HCT116 (cell line): ENCODE measurements around the gene TNFSF11. TPM values are rescaled to one million over a fixed set of nuclear protein-coding genes. Genes with fewer than 3 reads are reported as not detected.

ENCODE experiments used
- ATAC-seq: fragments of 200-7000 bp; cut with Tn5 transposase; 2 replicates; pipeline ENCODE4 v1.9.1; 2020; ENCODE audit warnings: mild to moderate bottlenecking, moderate library complexity
- BruUV-seq: library from RNA; stranded (reverse); fragments of 400-500 nt; replicated peaks from 2 replicates; lab custom pipeline; 2021; lab: Mats Ljungman, UMichigan
- CTCF ChIA-PET: fragments of 300-600 bp; sonication (Branson Sonifier 250); formaldehyde crosslinking; loops from one replicate; lab custom pipeline; 2021; ENCODE audit warnings: antibody characterized with exemption; lab: Charles Lee
- POLR2A ChIA-PET: fragments of 300-600, 350-600 bp; sonication (Branson Sonifier 250); formaldehyde crosslinking; loops from one replicate; lab custom pipeline; 2021; ENCODE audit warnings: antibody characterized with exemption; lab: Charles Lee
- RAD21 ChIA-PET, 2 experiments: fragments of 300-600 bp; sonication (Branson Sonifier 250); formaldehyde crosslinking; loops; one replicate each; lab custom pipeline; 2023; ENCODE audit warnings: low total read pairs in 2 of 2; ENCODE audit not compliant: uncharacterized antibody in 2 of 2, unreplicated experiment in 2 of 2, low non-redundant PET in 1 of 2; lab: Charles Lee
- DNase-seq: peaks from one replicate; pipeline ENCODE4 v3.0.0-alpha.2; 2010; ENCODE audit warnings: low read depth, low spot score
- H2AFZ ChIP-seq: fragments of 200-600 bp; shearing (Covaris generic), sonication (generic); 2 replicates; pipeline ENCODE4 v1.6.1; 2017; ENCODE audit warnings: low read depth, mixed run types, mixed read lengths, antibody characterized with exemption, low read length; ENCODE audit not compliant: poor library complexity, severe bottlenecking
- H3K27ac ChIP-seq: 2 replicates; pipeline ENCODE4 v1.5.1; 2012; ENCODE audit warnings: low read depth, low read length
- H3K27me3 ChIP-seq: fragments of 200-600 bp; sonication (generic); 2 replicates; pipeline ENCODE4 v1.6.1; 2016; ENCODE audit warnings: mixed run types, low read length, mixed read lengths; ENCODE audit not compliant: insufficient read depth
- H3K36me3 ChIP-seq, 2 experiments: fragments of 200-500 bp in 1 of 2; fragments of 200-600 bp in 1 of 2; sonication (Bioruptor generic) in 1 of 2; sonication (generic) in 1 of 2; 2 replicates each; pipeline versions ENCODE4 v1.5.1 to v1.6.1; 2014 to 2016; ENCODE audit warnings: low read length in 2 of 2, inconsistent platforms in 1 of 2, mixed read lengths in 1 of 2, mixed run types in 1 of 2; ENCODE audit not compliant: insufficient read depth in 2 of 2, control insufficient read depth in 1 of 2
- H3K4me1 ChIP-seq, 2 experiments: fragments of 200-600 bp in 1 of 2; sonication (generic) in 1 of 2; 2 replicates each; pipeline versions ENCODE4 v1.5.1 to v1.6.1; 2012 to 2017; ENCODE audit warnings: low read length in 2 of 2, inconsistent platforms in 1 of 2, mild to moderate bottlenecking in 1 of 2, mixed read lengths in 1 of 2, mixed run types in 1 of 2, moderate library complexity in 1 of 2; ENCODE audit not compliant: insufficient read depth in 2 of 2, control insufficient read depth in 1 of 2
- H3K4me2 ChIP-seq: fragments of 200-600 bp; sonication (generic); 2 replicates; pipeline ENCODE4 v1.6.1; 2017; ENCODE audit warnings: mixed run types, low read length, mixed read lengths
- H3K4me3 ChIP-seq, 2 experiments: fragments of 200-600 bp in 1 of 2; sonication (generic) in 1 of 2; replicated peaks in 1 of 2; 2 replicates each; pipeline ENCODE4 v1.5.1; 2011 to 2016; ENCODE audit warnings: low read length in 2 of 2, control low read depth in 1 of 2, low read depth in 1 of 2, mild to moderate bottlenecking in 1 of 2, mixed read lengths in 1 of 2, mixed run types in 1 of 2
- H3K79me2 ChIP-seq: fragments of 200-600 bp; sonication (generic); 2 replicates; pipeline ENCODE4 v1.6.1; 2017; ENCODE audit warnings: mild to moderate bottlenecking, mixed run types, low read length, moderate library complexity, mixed read lengths; ENCODE audit not compliant: insufficient read depth
- H3K9ac ChIP-seq: fragments of 200-600 bp; sonication (generic); 2 replicates; pipeline ENCODE4 v1.6.1; 2016; ENCODE audit warnings: low read length, mixed read lengths
- H3K9me2 ChIP-seq: fragments of 200-600 bp; sonication (generic), shearing (Covaris generic); 2 replicates; pipeline ENCODE4 v1.6.1; 2017; ENCODE audit warnings: mixed run types, mild to moderate bottlenecking, moderate library complexity; ENCODE audit not compliant: insufficient read depth
- H3K9me3 ChIP-seq, 2 experiments: fragments of 200-500 bp in 1 of 2; fragments of 200-600 bp in 1 of 2; sonication (Bioruptor generic) in 1 of 2; sonication (generic) in 1 of 2; 2 replicates each; pipeline ENCODE4 v1.6.1; 2014 to 2017; ENCODE audit warnings: low read length in 2 of 2, mixed read lengths in 2 of 2, inconsistent platforms in 1 of 2, low read depth in 1 of 2, mild to moderate bottlenecking in 1 of 2, mixed run types in 1 of 2, moderate library complexity in 1 of 2; ENCODE audit not compliant: control insufficient read depth in 1 of 2, insufficient read depth in 1 of 2
- H4K20me1 ChIP-seq: fragments of 200-600 bp; sonication (generic), shearing (Covaris generic); 2 replicates; pipeline ENCODE4 v1.6.1; 2017; ENCODE audit warnings: mixed run types, mild to moderate bottlenecking, moderate library complexity; ENCODE audit not compliant: insufficient read depth
- CEBPB ChIP-seq: IDR thresholded peaks from 2 replicates; pipeline ENCODE4 v1.6.1; 2012; ENCODE audit warnings: low read depth
- CTCF ChIP-seq, 3 experiments: fragments of 200-600 bp in 1 of 3; sonication (generic) in 1 of 3; IDR thresholded peaks in 2 of 3; conservative IDR thresholded peaks in 1 of 3; 2 replicates each; pipeline ENCODE4 v1.5.1; 2012 to 2017; ENCODE audit warnings: low read depth in 2 of 3, low read length in 2 of 3, antibody characterized with exemption in 1 of 3, borderline replicate concordance in 1 of 3, control low read depth in 1 of 3, mild to moderate bottlenecking in 1 of 3, mixed read lengths in 1 of 3, mixed run types in 1 of 3, moderate library complexity in 1 of 3; ENCODE audit not compliant: insufficient read depth in 1 of 3
- EGR1 ChIP-seq: IDR thresholded peaks from 2 replicates; pipeline ENCODE4 v1.6.1; 2012; ENCODE audit warnings: low read depth
- ELF1 ChIP-seq: IDR thresholded peaks from 2 replicates; pipeline ENCODE4 v1.6.1; 2012; ENCODE audit warnings: low read depth, borderline replicate concordance
- EZH2 ChIP-seq: fragments of 200-600 bp; sonication (generic); IDR thresholded peaks from 2 replicates; pipeline ENCODE4 v1.6.1; 2017; ENCODE audit warnings: antibody characterized with exemption, mixed run types
- MAX ChIP-seq: IDR thresholded peaks from 2 replicates; pipeline ENCODE4 v1.6.1; 2012
- RAD21 ChIP-seq: IDR thresholded peaks from 2 replicates; pipeline ENCODE4 v1.6.1; 2012; ENCODE audit warnings: low read depth, mild to moderate bottlenecking
- SIN3A ChIP-seq: IDR thresholded peaks from 2 replicates; pipeline ENCODE4 v1.6.1; 2012; ENCODE audit warnings: low read depth
- TCF7L2 ChIP-seq: IDR thresholded peaks from 2 replicates; pipeline ENCODE4 v1.7.0; 2011; ENCODE audit warnings: borderline replicate concordance, inconsistent platforms; ENCODE audit not compliant: insufficient read depth, insufficient read length; ENCODE audit errors: extremely low read depth
- ZBTB33 ChIP-seq: IDR thresholded peaks from 2 replicates; pipeline ENCODE4 v1.6.1; 2011; ENCODE audit warnings: mild to moderate bottlenecking, low read length, moderate library complexity; ENCODE audit not compliant: insufficient replicate concordance; ENCODE audit errors: extremely low read depth
- ZNF274 ChIP-seq: fragments of 200-500 bp; sonication (Bioruptor generic); IDR thresholded peaks from 2 replicates; pipeline ENCODE4 v1.6.1; 2014; ENCODE audit warnings: mild to moderate bottlenecking, low read depth, low read length, inconsistent platforms
- intact Hi-C: fragments of 100-400 bp; cut with micrococcal nuclease; formaldehyde crosslinking; loops from 2 replicates; pipeline ENCODE4 v1.10.0; 2022
- total RNA-seq: library from RNA; stranded (reverse); gene quantifications from one replicate; pipeline ENCODE4 v1.2.1, GENCODE V29; 2021; ENCODE audit not compliant: unreplicated experiment

TNFSF11 gene
- total RNA-seq, 1 experiment from 2014 or later: not detected

- ChIA-PET CTCF (no interaction called here), RAD21 (no interaction called here), POLR2A (no interaction called here)
- Histone ChIP-seq H4K20me1 (no peaks in the 10 kb centered on the region), H3K79me2 (no peaks in the 10 kb centered on the region), H3K9me3 (no peaks in the 10 kb centered on the region), H3K36me3 (no peaks in the 10 kb centered on the region), H3K4me3 (no peak overlapping the region), H2AFZ (no peak overlapping the region), H3K27ac (no peak overlapping the region), H3K27me3 (peaks cover 54% of the 10 kb centered on the region), H3K4me2 (no peak overlapping the region), H3K4me1 (no peaks in the 10 kb centered on the region), H3K9me2 (no peaks in the 10 kb centered on the region), H3K9ac (no peak overlapping the region)
- no peak for TF ChIP-seq CEBPB
- TF ChIP-seq EZH2: no peak
- no peak for TF ChIP-seq ZBTB33
- no peak for TF ChIP-seq EGR1
- TF ChIP-seq TCF7L2: no peak
- no peak for TF ChIP-seq ZNF274
- no peak for TF ChIP-seq SIN3A
- no peak for TF ChIP-seq CTCF (IDR thresholded peaks at IDR 0.05 in 2 of 3, conservative IDR thresholded peaks at IDR 0.05 in 1 of 3; ENCODE audit: borderline replicate concordance in 1 of 3, insufficient read depth in 1 of 3, low read depth in 2 of 3, low read length in 2 of 3)
- TF ChIP-seq RAD21: no peak
- no peak for TF ChIP-seq ELF1
- TF ChIP-seq MAX: no peak
- intact Hi-C loops: no loop called here
- DNase-seq (no peak), ATAC-seq (no peak)
- no TSS peak for BruUV-seq
These were observed 80.3 kb downstream of the TNFSF11 start for GRCh38 chr13:42654212-42654611.
